ENCODE measurements around the gene R3HDM2.

R3HDM2 gene

GRCh38 chr12:57473392-57473791 is 42.5 kb upstream of the R3HDM2 start:
- POLR2A ChIA-PET: no interaction called here

GRCh38 chr12:57472391-57472790 is 41.5 kb upstream of the R3HDM2 start:
- no peak for DNase-seq (ENCODE audit: extremely low spot score)
- POLR2A ChIA-PET: no interaction called here
- CTCF ChIA-PET: interaction anchor here (1.2 to 4.2 kb wide), 4 partner anchors 10 to 229 kb away, joined by 3 to 20 read pairs (median 4); partner anchors contain the start of gene GLI1
- TF ChIP-seq CTCF (IDR thresholded peaks at IDR 0.05; ENCODE audit: control extremely low read depth, extremely low read depth, low read depth, missing control alignments): no peak

More at GRCh38 chr12:57473392-57473791, 42.5 kb upstream of the R3HDM2 start:
- CTCF ChIA-PET: interaction anchor here (10.6 to 11.0 kb wide), 2 partner anchors 11 to 19 kb away, joined by 72 to 171 read pairs; partner anchors contain the start of genes GLI1 and INHBE
- DNase-seq (ENCODE audit: extremely low spot score): no peak
- TF ChIP-seq CTCF (IDR thresholded peaks at IDR 0.05; ENCODE audit: control extremely low read depth, extremely low read depth, low read depth, missing control alignments): no peak

GRCh38 chr12:57471661-57472060 is 40.8 kb upstream of the R3HDM2 start:
- ChIA-PET CTCF (interaction anchor here (1.2 to 4.2 kb wide), 4 partner anchors 9 to 228 kb away, joined by 3 to 20 read pairs (median 4); partner anchors contain the start of gene GLI1), POLR2A (no interaction called here)
- TF ChIP-seq CTCF (IDR thresholded peaks at IDR 0.05; ENCODE audit: control extremely low read depth, extremely low read depth, low read depth, missing control alignments): no peak
- no peak for DNase-seq (ENCODE audit: extremely low spot score)

- ChIA-PET POLR2A (no interaction called here), CTCF (interaction anchor here (1.2 to 4.2 kb wide), 2 partner anchors 12 to 228 kb away, joined by 3 to 20 read pairs; partner anchors contain the start of gene GLI1)
- DNase-seq (ENCODE audit: extremely low spot score): no peak
- no peak for TF ChIP-seq CTCF (IDR thresholded peaks at IDR 0.05; ENCODE audit: control extremely low read depth, extremely low read depth, low read depth, missing control alignments)
These were observed 40.3 kb upstream of the R3HDM2 start for GRCh38 chr12:57470970-57471656.

GRCh38 chr12:57470286-57470969 is 39.6 kb upstream of the R3HDM2 start:
- ChIA-PET POLR2A (no interaction called here), CTCF (interaction anchor here (1.7 to 4.2 kb wide), 2 partner anchors 11 to 15 kb away, joined by 8 to 20 read pairs; partner anchors contain the start of genes GLI1 and INHBE)

More at GRCh38 chr12:57470286-57470969, 39.6 kb upstream of the R3HDM2 start:
- DNase-seq (ENCODE audit: extremely low spot score): no peak
- TF ChIP-seq CTCF (IDR thresholded peaks at IDR 0.05; ENCODE audit: control extremely low read depth, extremely low read depth, low read depth, missing control alignments): no peak

Measured in GM10248 (cell line).